Measurements from ENCODE around the gene CHMP2A. TPM values are rescaled to one million over a fixed set of nuclear protein-coding genes. Genes with fewer than 3 reads are reported as not detected.

CHMP2A gene
- total RNA-seq, 2 experiments from 2014 or later = 60.5 to 62.4 TPM

GRCh38 chr19:58561373-58562121 is 6.6 kb upstream of the CHMP2A start:
- H3K4me3 ChIP-seq (ENCODE audit: low read length) = peak overlapping the region; percentile 57
- intact Hi-C loops (cut with DNase I, micrococcal nuclease) = no loop called here
- Mint-ChIP-seq H3K4me3 (peak overlapping the region; percentile 98), H3K9me3 (no peaks in the 10 kb centered on the region), H3K4me1 (ENCODE audit: low read depth) (peaks cover 68% of the 10 kb centered on the region), H3K36me3 (ENCODE audit: low read depth) (peaks cover 24% of the 10 kb centered on the region), H3K27ac (peak overlapping the region; percentile 96), H3K27me3 (no peaks in the 10 kb centered on the region)
- no peak for ATAC-seq (ENCODE audit: poor library complexity)
- H3K9me3 ChIP-seq (ENCODE audit: control insufficient read depth in 1 of 2, insufficient read depth in 1 of 2, low read length in 2 of 2) = no peaks in the 10 kb centered on the region
- peak in 1 of 14 experiments; percentile 12 for DNase-seq
- CTCF ChIA-PET = interaction anchor here (1.1 to 2.7 kb wide), 3 partner anchors 20 to 47 kb away, joined by 5 to 9 read pairs (median 5); partner anchors contain the start of gene ZBTB45
- H3K36me3 ChIP-seq (ENCODE audit: insufficient read depth, low read length) = peaks cover 8% of the 10 kb centered on the region
- TF ChIP-seq, protein P1, sequence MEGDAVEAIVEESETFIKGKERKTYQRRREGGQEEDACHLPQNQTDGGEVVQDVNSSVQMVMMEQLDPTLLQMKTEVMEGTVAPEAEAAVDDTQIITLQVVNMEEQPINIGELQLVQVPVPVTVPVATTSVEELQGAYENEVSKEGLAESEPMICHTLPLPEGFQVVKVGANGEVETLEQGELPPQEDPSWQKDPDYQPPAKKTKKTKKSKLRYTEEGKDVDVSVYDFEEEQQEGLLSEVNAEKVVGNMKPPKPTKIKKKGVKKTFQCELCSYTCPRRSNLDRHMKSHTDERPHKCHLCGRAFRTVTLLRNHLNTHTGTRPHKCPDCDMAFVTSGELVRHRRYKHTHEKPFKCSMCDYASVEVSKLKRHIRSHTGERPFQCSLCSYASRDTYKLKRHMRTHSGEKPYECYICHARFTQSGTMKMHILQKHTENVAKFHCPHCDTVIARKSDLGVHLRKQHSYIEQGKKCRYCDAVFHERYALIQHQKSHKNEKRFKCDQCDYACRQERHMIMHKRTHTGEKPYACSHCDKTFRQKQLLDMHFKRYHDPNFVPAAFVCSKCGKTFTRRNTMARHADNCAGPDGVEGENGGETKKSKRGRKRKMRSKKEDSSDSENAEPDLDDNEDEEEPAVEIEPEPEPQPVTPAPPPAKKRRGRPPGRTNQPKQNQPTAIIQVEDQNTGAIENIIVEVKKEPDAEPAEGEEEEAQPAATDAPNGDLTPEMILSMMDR (IDR thresholded peaks at IDR 0.05) = no peak
- POLR2A ChIA-PET = interaction anchor here (1.0 to 7.0 kb wide), 8 partner anchors 10 to 378 kb away, joined by 3 to 63 read pairs (median 7); partner anchors contain the start of genes MZF1, TRIM28, ZBTB45 and ZNF274
- no peak overlapping the region for H3K27ac ChIP-seq (ENCODE audit: low read depth in 1 of 2, low read length in 2 of 2)
- peaks cover 67% of the 10 kb centered on the region for H3K4me1 ChIP-seq (ENCODE audit: insufficient read depth, low read length)
- H3K27me3 ChIP-seq (ENCODE audit: control insufficient read depth in 1 of 2, insufficient read depth in 2 of 2, low read length in 2 of 2) = no peaks in the 10 kb centered on the region

DNA sequence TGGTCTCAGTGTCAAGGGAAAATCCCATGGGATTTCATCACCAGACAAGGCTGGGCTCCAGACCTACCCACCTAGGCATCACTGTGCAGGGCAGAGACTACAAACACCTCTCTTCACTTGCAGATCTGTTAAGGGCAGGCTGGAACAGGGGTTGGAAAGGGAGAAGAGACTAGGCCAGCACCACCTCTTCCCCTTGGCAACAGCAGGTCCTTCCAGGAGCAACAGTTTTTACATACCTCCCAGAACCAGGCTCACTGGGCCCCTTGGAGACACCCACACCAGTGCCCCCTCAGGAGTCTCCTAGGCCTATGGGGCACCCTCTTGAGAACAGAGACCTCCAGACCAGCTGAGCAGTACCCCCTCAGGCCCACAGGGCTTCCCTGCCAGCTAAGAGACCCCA is 6.0 kb upstream of the CHMP2A start:
- DNase-seq = peak in 1 of 14 experiments; percentile 14
- Mint-ChIP-seq H3K4me3 (peak overlapping the region; percentile 98), H3K9me3 (no peaks in the 10 kb centered on the region), H3K27me3 (no peaks in the 10 kb centered on the region), H3K36me3 (ENCODE audit: low read depth) (peaks cover 31% of the 10 kb centered on the region), H3K27ac (peak overlapping the region; percentile 96), H3K4me1 (ENCODE audit: low read depth) (peaks cover 73% of the 10 kb centered on the region)
- ATAC-seq (ENCODE audit: poor library complexity) = no peak
- CTCF ChIA-PET = interaction anchor here (1.7 to 2.7 kb wide), 2 partner anchors 20 to 41 kb away, joined by 5 to 9 read pairs; partner anchors contain the start of gene ZBTB45
- H3K9me3 ChIP-seq (ENCODE audit: control insufficient read depth in 1 of 2, insufficient read depth in 1 of 2, low read length in 2 of 2) = no peaks in the 10 kb centered on the region
- no peak overlapping the region for H3K27ac ChIP-seq (ENCODE audit: low read depth in 1 of 2, low read length in 2 of 2)
- TF ChIP-seq, protein P1 (IDR thresholded peaks at IDR 0.05) = no peak
- H3K27me3 ChIP-seq (ENCODE audit: control insufficient read depth in 1 of 2, insufficient read depth in 2 of 2, low read length in 2 of 2) = no peaks in the 10 kb centered on the region
- POLR2A ChIA-PET = interaction anchor here (1.0 to 7.0 kb wide), 4 partner anchors 11 to 41 kb away, joined by 3 to 63 read pairs (median 24); partner anchors contain the start of genes MZF1, TRIM28 and ZBTB45
- H3K4me3 ChIP-seq (ENCODE audit: low read length) = no peak overlapping the region
- intact Hi-C loops (cut with DNase I, micrococcal nuclease) = no loop called here
- H3K4me1 ChIP-seq (ENCODE audit: insufficient read depth, low read length) = peaks cover 73% of the 10 kb centered on the region
- peaks cover 14% of the 10 kb centered on the region for H3K36me3 ChIP-seq (ENCODE audit: insufficient read depth, low read length)

GRCh38 chr19:58560007-58560887 is 5.3 kb upstream of the CHMP2A start:
- ATAC-seq (ENCODE audit: poor library complexity) (no peak), DNase-seq (peak in 1 of 14 experiments; percentile 5)
- ChIA-PET POLR2A (interaction anchor here (1.0 to 7.0 kb wide), 6 partner anchors 11 to 40 kb away, joined by 3 to 63 read pairs (median 24); partner anchors contain the start of genes MZF1, TRIM28 and ZBTB45), CTCF (interaction anchor here (1.7 to 2.7 kb wide), 2 partner anchors 21 to 40 kb away, joined by 5 to 9 read pairs; partner anchors contain the start of gene ZBTB45)
- intact Hi-C loops (cut with DNase I, micrococcal nuclease) = no loop called here
- Mint-ChIP-seq H3K4me3 (peak overlapping the region; percentile 98), H3K36me3 (ENCODE audit: low read depth) (peaks cover 37% of the 10 kb centered on the region), H3K27me3 (no peaks in the 10 kb centered on the region), H3K27ac (peak overlapping the region; percentile 96), H3K9me3 (no peaks in the 10 kb centered on the region), H3K4me1 (ENCODE audit: low read depth) (peaks cover 76% of the 10 kb centered on the region)
- H3K27me3 ChIP-seq (ENCODE audit: control insufficient read depth in 1 of 2, insufficient read depth in 2 of 2, low read length in 2 of 2) = no peaks in the 10 kb centered on the region
- H3K4me1 ChIP-seq (ENCODE audit: insufficient read depth, low read length) = peaks cover 79% of the 10 kb centered on the region
- H3K9me3 ChIP-seq (ENCODE audit: control insufficient read depth in 1 of 2, insufficient read depth in 1 of 2, low read length in 2 of 2) = no peaks in the 10 kb centered on the region
- H3K36me3 ChIP-seq (ENCODE audit: insufficient read depth, low read length) = peaks cover 21% of the 10 kb centered on the region
- TF ChIP-seq, protein P1 (IDR thresholded peaks at IDR 0.05) = no peak
- H3K27ac ChIP-seq (ENCODE audit: low read depth in 1 of 2, low read length in 2 of 2) = peak overlapping the region in 1 of 2 donors; percentile 96
- peak overlapping the region; percentile 76 for H3K4me3 ChIP-seq (ENCODE audit: low read length)
